GM18868 (cell line): ENCODE data around the gene STAG1.
"Not testable (repeated sequence)": the region's sequence is repeated elsewhere in the genome, so short reads cannot be mapped to it uniquely, and the experiment has no call there.

Experiments used
- ATAC-seq: cut with Tn5 transposase; IDR thresholded peaks from one replicate; pipeline ENCODE4 v1.9.1; 2021; ENCODE audit warnings: mild to moderate bottlenecking, moderate library complexity; ENCODE audit not compliant: unreplicated experiment

The STAG1 gene

DNA sequence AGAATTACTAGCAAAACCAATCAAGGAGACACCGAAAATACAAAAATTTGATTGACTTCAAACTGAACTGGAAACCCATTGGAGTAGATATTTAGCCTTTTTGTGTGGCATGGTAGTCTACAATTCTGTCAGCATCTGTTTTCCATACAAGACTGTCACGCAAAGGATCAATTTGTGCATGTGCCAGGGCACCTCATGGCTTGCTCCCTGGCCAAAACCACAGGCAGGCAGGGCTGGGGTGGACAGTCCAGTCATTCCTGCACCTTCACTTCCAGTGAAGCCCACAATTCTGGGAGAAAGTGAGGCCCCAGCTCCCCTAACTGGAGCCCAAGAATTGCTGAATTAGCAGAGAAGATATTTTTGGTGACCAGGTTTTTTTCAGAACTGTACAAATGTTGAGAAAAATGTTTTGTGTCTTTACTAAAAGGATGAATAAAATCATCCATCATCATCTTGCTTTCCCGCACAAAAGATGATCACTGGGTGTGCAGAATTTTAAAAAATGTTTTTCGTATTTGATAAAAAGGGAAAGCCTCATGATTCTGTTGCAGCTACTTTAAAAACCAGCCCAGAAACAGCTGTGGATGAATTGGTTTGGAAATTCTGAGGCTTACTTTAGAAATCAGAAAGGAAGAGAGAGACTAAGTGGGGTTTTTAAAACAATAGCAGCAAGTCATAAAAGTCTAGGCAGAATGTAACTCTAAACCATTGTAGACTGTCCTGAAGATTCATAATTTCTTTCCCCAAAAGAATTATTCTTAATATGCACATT lies 415.7 kb downstream of the STAG1 start:
- no peak for ATAC-seq

DNA sequence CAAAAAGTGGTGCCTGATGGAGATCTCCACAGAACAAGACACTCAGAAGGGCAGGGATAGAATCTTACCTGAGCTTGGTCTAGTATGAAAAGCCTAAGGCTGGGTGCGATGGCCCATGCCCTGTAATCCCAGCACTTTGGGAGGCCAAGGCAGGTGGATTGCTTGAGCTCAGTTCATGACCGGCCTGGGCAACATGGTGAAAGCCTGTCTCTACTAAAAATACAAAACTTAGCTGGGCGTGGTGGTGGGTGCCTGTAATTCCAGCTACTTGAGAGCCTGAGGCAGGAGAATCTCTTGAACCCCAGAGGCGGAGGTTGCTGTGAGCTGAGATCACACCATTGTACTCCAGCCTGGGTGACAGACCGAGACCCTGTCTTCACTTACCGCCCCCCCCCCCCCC lies 417.5 kb downstream of the STAG1 start:
- ATAC-seq: not testable (repeated sequence)

DNA sequence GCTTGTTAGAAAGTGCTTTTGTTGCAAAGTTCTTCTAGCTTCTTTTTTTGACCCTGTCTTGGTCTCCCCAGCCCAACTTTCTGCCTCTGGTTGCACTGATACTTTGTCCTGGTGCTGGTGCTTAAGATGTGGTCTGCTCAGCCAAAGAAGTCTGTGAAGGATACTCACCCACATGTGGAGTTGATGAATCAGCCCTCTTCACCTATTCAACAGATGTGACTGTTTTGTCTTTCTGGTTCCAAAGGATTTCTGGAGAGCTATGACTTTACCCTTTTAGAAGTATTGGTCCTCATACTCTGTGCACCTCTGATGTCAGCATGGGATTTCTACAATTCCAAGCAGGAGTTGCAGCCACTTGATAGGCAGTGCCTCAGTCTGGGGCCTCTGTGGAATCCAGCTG lies 418.0 kb downstream of the STAG1 start:
- ATAC-seq: no peak

DNA sequence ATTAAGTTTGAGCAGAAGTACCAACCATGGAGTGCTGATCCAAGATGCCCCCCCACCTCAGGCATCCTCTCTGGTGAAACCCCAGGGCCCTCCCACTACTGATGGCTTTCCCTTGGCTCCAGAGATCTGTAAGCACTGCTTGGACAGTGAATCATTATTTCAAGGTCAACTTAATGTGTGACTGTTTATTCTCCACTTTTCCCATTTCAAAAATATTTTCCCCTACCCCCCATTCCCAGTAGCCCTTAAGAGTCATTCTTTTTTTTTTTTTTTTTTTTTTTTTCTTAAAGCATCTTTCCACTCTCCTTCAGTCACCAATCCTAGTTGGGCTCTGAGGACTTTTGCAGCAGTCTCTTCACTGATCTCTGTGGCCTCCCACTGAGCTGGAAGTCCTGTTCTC lies 419.4 kb downstream of the STAG1 start:
- ATAC-seq: no peak

DNA sequence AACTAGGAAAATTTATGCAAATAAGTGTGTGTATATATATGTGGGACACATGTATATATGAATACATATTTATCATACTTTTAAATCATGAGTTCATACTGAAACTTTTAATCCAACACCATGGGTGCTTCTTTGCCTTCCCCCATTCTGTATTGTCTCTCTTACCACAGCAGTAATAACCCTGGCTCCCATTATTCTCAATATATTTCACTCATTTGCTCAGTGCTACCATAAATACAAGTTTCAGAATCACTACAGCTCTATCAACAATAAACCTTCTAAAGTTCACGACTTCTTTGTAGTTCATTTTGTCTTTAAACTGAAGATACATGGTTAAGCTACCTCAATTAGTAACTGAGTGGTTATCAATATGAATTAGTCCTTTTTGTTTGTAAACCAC lies 419.9 kb downstream of the STAG1 start:
- no peak for ATAC-seq

DNA sequence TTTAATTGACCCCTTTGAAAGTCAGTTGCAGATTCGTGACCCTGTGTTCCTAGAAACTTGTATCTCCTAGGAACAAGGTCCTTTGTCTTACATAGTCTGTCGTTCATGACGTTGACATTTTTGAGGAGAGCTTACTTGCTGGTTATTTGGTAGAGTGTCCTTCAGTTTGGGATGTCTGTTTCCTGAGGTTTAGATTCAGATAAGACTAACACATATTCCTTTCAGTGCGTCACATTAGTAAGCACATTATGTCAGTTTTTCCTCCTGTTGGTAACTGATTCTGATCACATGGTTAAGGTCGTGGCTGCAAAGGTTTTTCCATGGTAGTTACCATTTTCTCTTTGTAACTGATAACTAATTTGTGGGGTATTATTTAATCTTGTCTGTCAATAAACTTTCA lies 421.3 kb downstream of the STAG1 start:
- ATAC-seq: no peak

DNA sequence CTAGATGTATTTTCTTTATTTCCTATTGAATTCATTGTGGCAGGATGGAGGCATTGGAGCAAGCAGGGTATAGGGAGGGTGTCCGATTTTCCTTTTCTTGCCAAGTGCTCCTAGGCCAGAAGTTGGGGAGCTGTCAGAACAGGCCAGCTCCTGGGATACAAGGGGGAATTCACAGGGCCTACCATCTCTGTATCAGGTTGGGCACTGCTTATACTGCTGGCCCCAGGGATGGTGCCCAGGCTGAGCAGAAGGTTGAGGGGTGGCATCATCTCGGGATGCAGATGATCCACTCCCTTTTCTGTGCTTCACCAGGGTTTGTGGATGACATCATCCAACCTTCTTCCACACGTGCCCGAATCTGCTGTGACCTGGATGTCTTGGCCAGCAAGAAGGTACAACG lies 422.6 kb downstream of the STAG1 start:
- ATAC-seq: no peak

DNA sequence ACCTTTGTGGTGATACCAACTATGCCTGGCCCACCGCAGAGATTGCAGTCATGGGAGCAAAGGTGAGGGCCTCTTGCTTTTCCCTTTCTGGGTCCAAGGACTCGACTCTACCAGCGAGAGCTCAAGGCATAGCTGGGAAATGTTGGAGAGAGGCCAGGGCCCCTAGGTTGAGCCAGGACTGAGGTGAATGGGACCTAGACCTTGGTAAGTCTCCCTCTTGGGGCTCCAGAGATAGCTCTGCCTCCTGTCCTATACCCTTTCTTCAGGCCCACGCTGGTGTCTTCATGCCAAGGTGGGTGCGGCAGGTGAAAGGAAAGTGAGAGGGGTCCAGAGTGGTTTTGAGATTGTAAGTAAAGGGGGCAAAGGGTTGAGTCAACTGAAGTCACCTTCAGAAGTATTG lies 424.5 kb downstream of the STAG1 start:
- no peak for ATAC-seq

DNA sequence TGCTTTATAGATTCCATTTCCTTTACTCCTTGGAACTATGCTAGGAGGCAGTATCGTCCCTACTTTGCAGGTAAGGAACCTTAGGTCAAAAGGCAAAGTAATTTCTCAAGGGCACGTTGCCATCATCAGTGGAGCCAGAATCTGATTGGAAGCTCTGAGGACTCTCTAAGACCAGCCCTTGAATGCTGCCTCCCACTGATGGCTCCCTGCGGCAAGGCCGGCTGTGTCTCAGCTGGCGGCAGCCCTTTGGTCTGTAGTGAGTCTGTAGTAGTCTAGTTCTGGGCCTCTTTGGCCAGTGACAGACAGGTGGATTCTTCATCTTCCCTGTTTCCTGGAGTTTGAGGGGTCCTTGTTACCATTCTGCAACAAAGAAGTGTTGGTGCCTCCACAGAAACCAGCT lies 425.9 kb downstream of the STAG1 start:
- ATAC-seq: no peak

DNA sequence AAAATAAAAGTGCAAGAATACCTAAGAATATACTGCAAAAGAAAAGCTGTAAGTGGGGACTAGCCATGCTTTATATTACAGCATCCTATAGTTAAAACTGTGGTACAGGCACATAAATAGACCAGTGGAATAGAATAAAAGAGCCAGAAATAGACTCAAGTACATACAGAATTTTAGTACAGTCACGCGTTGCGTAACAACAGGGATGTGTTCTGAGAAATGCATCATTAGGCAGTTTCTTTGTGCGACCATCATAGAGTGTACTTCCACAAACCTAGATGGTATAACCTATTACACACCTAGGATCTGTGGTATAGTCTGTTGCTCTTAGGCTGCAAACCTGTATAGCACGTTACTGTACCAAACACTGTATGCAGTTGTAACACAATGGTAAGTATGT lies 440.2 kb downstream of the STAG1 start:
- ATAC-seq: no peak

DNA sequence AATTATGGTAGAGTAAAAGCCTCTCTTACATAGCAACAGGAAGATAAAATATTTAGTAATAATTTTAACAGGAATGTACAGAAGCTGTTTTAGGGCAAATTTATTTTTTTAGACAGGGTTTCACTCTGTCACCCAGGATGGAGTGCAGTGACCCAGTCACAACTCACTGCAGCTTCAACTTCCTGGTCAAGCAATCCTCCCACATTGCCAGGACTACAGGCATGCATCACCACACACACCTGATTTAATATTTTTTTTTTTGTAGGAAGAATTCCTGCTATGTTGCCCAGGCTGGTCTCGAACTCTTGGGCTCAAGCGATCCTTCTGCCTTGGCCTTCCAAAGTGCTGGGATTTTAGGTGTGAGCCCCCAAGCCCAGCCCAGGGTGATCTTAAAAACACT lies 440.9 kb downstream of the STAG1 start:
- ATAC-seq: no peak

DNA sequence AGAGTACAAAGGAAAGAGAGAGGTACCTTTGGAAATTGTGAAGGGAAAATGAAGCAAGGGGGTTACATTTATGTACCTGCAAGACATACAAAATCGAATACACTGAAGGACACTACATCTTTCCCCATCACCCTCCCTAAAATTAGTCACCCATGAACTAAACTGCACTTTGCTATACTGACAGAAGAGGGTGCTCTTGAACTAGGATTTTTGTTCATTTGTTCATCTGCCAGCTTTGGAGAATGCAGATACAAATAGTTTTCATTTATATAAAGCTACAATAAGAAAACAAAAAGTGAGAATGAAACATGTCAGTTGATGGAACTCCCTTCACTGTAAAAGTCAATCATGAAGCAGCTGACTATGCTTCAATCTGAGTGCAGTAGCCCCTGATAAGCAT lies 446.3 kb downstream of the STAG1 start:
- no peak for ATAC-seq

DNA sequence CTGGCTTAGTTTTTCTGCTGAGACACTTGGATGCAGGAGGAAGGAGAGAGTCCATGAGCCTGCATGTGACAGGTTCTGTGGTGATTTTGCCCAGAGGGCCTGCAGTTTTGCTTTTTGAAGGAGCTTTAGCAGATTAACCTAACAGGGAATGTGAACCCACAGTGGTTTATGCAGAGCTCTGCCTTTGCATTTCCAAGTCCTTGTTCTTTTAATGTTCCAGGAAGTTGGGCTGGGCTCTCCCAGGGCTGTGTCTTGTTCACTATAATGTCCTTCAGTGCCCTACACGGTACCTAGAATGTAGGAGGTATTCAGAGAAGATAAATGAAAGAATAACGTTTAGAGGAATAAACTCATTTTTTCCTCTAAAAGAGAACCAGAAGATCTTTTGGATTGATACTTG lies 451.7 kb downstream of the STAG1 start:
- ATAC-seq: no peak

DNA sequence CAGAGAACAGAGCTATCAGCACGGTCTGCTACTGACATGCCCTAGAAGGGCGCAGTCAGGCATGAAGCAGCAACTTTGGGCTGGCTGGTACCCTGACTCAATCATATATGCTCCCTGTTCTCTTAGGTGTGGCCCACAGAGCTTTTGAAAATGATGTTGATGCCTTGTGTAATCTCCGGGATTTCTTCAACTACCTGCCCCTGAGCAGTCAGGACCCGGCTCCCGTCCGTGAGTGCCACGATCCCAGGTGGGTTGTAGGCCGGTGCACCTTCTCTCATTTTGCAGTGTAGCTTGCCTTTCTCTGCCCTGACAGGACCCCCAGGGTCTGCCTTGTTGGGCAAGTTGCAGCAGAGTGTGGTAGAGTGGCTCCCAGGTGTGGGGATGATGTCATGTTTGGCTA lies 454.4 kb downstream of the STAG1 start:
- no peak for ATAC-seq

DNA sequence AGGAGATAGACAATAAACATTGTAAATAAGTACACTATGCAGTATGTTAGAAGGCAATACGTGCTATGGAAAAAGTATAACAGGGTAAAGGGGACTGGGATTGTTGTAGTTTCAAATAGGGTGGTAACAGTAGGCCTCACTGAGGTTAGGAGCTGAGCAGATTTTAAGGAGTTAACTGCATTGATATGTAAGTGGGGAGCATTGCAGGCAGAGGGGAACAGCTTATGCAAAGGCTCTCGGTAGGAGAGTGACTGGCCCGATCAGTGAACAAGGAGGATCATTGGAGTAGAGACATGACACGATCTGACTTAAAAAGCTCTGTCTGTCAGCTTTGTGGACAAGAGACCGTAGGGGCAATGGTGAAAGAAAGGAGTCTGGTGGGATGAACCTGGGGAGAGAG lies 455.2 kb downstream of the STAG1 start:
- ATAC-seq: no peak

DNA sequence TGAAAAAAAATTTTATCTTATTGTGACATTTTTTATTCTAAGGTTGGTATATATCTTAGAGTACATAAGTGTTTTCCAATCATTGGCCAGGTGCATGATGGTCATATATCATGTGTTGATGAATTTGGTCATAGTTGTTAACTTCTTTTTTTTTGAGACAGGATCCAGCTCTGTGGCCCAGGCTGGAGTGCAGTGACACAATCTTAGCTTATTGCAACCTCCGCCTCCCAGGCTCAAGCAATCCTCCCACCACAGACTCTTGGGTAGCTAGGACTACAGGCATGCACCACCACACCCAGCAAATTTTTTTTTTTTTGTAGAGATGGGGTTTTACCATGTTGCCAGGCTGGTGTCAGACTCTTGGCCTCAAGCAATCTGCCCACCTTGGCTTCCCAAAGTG lies 458.0 kb downstream of the STAG1 start:
- no peak for ATAC-seq

DNA sequence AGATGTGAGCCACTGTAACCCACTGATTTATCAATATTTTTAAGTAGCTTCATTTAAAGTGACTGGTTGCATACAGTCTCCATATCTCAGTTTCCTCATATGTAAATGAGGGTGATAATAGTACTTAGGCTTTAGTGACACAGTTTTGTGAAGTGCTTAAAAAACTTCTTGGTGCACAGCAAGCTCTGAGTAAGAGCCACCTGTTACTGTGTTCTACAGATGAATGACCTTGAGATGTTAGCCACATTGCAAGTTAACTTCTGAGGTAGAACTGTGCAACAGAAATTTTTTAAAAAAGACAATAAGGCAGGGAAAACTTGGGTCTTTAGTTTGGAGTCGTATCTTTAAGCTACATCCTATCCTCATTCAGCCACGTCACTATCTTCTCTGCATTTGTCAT lies 458.9 kb downstream of the STAG1 start:
- no peak for ATAC-seq

DNA sequence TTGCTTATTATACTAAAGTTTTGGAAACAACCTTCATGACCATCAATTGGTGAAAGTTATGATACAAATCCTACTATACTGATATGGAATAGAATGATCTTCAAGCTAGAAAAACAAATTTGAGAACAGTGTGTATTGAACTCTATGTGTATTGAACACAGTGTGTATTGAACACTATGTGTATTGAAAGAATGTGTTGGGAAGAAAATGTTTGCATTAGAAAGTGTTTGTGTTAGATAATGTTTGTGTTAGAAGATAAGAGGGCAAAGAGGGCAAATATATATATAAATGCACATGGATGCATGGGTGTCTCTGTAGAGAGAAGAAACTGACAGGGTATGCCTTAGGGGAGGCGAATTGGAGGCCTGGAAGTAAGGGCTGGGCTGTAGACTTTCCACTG lies 459.7 kb downstream of the STAG1 start:
- ATAC-seq: no peak

DNA sequence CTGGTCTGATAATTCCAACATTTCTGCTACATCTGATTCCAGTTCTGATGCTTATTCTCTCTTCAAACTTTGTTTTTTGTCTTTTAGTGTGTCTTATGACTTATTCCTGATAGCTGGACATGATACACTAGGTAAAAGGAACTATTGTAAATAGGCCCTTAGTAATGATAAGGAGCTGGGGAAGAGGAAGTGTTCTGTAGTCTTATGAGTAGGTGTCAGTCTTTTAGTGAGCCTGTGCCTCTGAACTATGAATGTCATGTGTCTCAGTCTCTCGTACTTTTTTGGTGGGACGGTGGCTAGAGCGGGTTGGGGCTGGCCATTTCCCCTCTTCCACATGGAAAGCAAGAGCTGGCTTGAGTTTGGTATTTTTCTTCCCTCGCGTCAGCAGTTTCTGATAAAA lies 460.9 kb downstream of the STAG1 start:
- no peak for ATAC-seq
